Activated CD8-positive, alpha-beta memory T cell treated with anti-CD3 and anti-CD28 coated beads, Interleukin-2, amount 50 U/mL, for 1 hour (primary cell): ENCODE results near the gene MMP20.

Source experiments
- DNase-seq: peaks from one replicate; pipeline ENCODE4 v3.0.0-alpha.2; 2020; ENCODE audit errors: extremely low read depth

MMP20 gene

GRCh38 chr11:102560555-102561011, 64.5 kb downstream of the MMP20 start:
- DNase-seq, result no peak

GRCh38 chr11:102559839-102560238, 65.3 kb downstream of the MMP20 start:
- DNase-seq, result no peak

GRCh38 chr11:102555091-102555490, 70.0 kb downstream of the MMP20 start:
- no peak for DNase-seq

GRCh38 chr11:102553835-102554282, 71.3 kb downstream of the MMP20 start:
- DNase-seq, result no peak

- DNase-seq, result no peak
Measured at GRCh38 chr11:102552447-102553194, 72.5 kb downstream of the MMP20 start.

GRCh38 chr11:102552020-102552419, 73.1 kb downstream of the MMP20 start:
- DNase-seq, result no peak

- no peak for DNase-seq
Measured at GRCh38 chr11:102551169-102551781, 73.9 kb downstream of the MMP20 start.

- DNase-seq, result no peak
Measured at GRCh38 chr11:102546923-102547471, 78.1 kb downstream of the MMP20 start.

- DNase-seq, result no peak
Measured at GRCh38 chr11:102546427-102546826, 78.7 kb downstream of the MMP20 start.

- no peak for DNase-seq
Measured at GRCh38 chr11:102545701-102546100, 79.4 kb downstream of the MMP20 start.

GRCh38 chr11:102544594-102544993, 80.5 kb downstream of the MMP20 start:
- no peak for DNase-seq

- no peak for DNase-seq
Measured at GRCh38 chr11:102539567-102539966, 85.6 kb downstream of the MMP20 start.

- DNase-seq, result no peak
Measured at GRCh38 chr11:102538932-102539331, 86.2 kb downstream of the MMP20 start.

- DNase-seq, result no peak
Measured at GRCh38 chr11:102534261-102534872, 90.8 kb downstream of the MMP20 start.

- no peak for DNase-seq
Measured at GRCh38 chr11:102530558-102530957, 94.6 kb downstream of the MMP20 start, which contains the start of gene MMP7. Gene MMP7 (minus strand): TSS chr11:102530747. CDS start chr11:102530700, 47 bp downstream.

GRCh38 chr11:102528618-102529017, 96.5 kb downstream of the MMP20 start:
- no peak for DNase-seq

- no peak for DNase-seq
Measured at GRCh38 chr11:102527684-102528083, 97.4 kb downstream of the MMP20 start.

- no peak for DNase-seq
Measured at GRCh38 chr11:102527041-102527440, 98.1 kb downstream of the MMP20 start.
